ENCODE data around the gene TSPYL6. TPM values are rescaled to one million over a fixed set of nuclear protein-coding genes. Genes with fewer than 3 reads are reported as not detected.

The TSPYL6 gene
- total RNA-seq, 1 experiment from 2014 or later: not detected

DNA sequence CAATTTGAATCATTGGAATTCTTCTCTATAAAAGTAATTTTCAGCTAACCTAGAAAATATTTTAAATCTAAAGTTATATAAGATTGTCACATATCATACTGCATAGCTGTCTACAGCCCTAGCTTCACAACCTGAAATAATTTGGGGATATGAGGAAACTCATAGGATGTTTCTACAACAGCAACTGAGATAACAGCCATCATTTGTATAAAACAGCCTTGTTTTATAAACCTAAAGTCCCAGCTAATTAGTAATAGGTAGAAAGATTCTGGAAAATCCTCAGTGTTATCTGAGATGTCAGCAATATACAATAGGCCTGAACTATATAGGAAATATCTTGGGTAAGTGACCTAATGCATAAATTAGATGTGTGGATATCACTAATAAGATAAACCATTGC is 47.6 kb upstream of the TSPYL6 start (continued):
- TF ChIP-seq FOXJ3 (CRISPR knock-in tag; IDR thresholded peaks at IDR 0.05; ENCODE audit: borderline replicate concordance) (no peak), FOXP1 (CRISPR knock-in tag; IDR thresholded peaks at IDR 0.05; ENCODE audit: borderline replicate concordance) (no peak), RORB (CRISPR knock-in tag; IDR thresholded peaks at IDR 0.05) (no peak), TEAD4 (CRISPR knock-in tag; IDR thresholded peaks at IDR 0.05) (no peak), ZNF396 (CRISPR knock-in tag; IDR thresholded peaks at IDR 0.05; ENCODE audit: borderline replicate concordance) (no peak), TP53 (CRISPR knock-in tag; IDR thresholded peaks at IDR 0.05) (no peak), GRHL2 (CRISPR knock-in tag; IDR thresholded peaks at IDR 0.05; ENCODE audit: insufficient replicate concordance, severe bottlenecking) (no peak), MXD4 (CRISPR knock-in tag; IDR thresholded peaks at IDR 0.05; ENCODE audit: borderline replicate concordance) (no peak)
- TF ChIP-seq, protein P1, sequence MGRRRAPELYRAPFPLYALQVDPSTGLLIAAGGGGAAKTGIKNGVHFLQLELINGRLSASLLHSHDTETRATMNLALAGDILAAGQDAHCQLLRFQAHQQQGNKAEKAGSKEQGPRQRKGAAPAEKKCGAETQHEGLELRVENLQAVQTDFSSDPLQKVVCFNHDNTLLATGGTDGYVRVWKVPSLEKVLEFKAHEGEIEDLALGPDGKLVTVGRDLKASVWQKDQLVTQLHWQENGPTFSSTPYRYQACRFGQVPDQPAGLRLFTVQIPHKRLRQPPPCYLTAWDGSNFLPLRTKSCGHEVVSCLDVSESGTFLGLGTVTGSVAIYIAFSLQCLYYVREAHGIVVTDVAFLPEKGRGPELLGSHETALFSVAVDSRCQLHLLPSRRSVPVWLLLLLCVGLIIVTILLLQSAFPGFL (CRISPR knock-in tag; IDR thresholded peaks at IDR 0.05; ENCODE audit: borderline replicate concordance): no peak
- TF ChIP-seq, protein P2, sequence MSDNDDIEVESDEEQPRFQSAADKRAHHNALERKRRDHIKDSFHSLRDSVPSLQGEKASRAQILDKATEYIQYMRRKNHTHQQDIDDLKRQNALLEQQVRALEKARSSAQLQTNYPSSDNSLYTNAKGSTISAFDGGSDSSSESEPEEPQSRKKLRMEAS (CRISPR knock-in tag; IDR thresholded peaks at IDR 0.05): no peak
- TF ChIP-seq, protein P3, sequence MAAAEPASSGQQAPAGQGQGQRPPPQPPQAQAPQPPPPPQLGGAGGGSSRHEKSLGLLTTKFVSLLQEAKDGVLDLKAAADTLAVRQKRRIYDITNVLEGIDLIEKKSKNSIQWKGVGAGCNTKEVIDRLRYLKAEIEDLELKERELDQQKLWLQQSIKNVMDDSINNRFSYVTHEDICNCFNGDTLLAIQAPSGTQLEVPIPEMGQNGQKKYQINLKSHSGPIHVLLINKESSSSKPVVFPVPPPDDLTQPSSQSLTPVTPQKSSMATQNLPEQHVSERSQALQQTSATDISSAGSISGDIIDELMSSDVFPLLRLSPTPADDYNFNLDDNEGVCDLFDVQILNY (CRISPR knock-in tag; IDR thresholded peaks at IDR 0.05): no peak
- TF ChIP-seq, protein P4, sequence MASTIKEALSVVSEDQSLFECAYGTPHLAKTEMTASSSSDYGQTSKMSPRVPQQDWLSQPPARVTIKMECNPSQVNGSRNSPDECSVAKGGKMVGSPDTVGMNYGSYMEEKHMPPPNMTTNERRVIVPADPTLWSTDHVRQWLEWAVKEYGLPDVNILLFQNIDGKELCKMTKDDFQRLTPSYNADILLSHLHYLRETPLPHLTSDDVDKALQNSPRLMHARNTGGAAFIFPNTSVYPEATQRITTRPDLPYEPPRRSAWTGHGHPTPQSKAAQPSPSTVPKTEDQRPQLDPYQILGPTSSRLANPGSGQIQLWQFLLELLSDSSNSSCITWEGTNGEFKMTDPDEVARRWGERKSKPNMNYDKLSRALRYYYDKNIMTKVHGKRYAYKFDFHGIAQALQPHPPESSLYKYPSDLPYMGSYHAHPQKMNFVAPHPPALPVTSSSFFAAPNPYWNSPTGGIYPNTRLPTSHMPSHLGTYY (CRISPR knock-in tag; IDR thresholded peaks at IDR 0.05): no peak
- TF ChIP-seq, protein P5, sequence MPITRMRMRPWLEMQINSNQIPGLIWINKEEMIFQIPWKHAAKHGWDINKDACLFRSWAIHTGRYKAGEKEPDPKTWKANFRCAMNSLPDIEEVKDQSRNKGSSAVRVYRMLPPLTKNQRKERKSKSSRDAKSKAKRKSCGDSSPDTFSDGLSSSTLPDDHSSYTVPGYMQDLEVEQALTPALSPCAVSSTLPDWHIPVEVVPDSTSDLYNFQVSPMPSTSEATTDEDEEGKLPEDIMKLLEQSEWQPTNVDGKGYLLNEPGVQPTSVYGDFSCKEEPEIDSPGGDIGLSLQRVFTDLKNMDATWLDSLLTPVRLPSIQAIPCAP (CRISPR knock-in tag; IDR thresholded peaks at IDR 0.05): no peak

DNA sequence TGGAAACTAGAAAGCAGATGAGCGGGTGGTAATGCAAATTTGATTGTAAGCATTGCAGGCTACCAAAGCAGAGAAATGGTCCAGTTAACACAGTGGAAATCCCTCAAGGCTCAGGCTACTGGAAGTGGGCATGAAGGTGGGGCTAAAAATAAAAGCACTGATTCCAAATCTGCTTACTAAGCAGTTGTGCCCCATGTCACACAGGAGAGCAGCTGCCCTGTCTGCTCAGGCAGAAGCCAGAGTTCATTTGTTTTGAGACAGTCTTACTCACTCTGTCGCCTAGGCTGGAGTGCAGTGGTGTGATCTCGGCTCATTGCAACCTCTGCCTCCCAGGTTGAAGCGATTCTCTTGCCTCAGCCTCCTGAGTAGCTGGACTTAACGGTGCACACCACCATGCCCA is 42.5 kb upstream of the TSPYL6 start:
- no peak overlapping the region for H3K27ac Mint-ChIP-seq
- no peak overlapping the region for H3K4me3 Mint-ChIP-seq
- no peaks in the 10 kb centered on the region for H3K36me3 Mint-ChIP-seq
- peaks cover 14% of the 10 kb centered on the region for H3K4me1 Mint-ChIP-seq
- no peak for DNase-seq (ENCODE audit: low spot score)
- TF ChIP-seq, protein P6, sequence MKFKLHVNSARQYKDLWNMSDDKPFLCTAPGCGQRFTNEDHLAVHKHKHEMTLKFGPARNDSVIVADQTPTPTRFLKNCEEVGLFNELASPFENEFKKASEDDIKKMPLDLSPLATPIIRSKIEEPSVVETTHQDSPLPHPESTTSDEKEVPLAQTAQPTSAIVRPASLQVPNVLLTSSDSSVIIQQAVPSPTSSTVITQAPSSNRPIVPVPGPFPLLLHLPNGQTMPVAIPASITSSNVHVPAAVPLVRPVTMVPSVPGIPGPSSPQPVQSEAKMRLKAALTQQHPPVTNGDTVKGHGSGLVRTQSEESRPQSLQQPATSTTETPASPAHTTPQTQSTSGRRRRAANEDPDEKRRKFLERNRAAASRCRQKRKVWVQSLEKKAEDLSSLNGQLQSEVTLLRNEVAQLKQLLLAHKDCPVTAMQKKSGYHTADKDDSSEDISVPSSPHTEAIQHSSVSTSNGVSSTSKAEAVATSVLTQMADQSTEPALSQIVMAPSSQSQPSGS (CRISPR knock-in tag; IDR thresholded peaks at IDR 0.05; ENCODE audit: borderline replicate concordance, low read depth): no peak
- TF ChIP-seq TEAD1 (CRISPR knock-in tag; IDR thresholded peaks at IDR 0.05) (no peak), CREM (CRISPR knock-in tag; IDR thresholded peaks at IDR 0.05) (no peak), SP1 (CRISPR knock-in tag; conservative IDR thresholded peaks at IDR 0.05) (no peak), OVOL2 (CRISPR knock-in tag; IDR thresholded peaks at IDR 0.05; ENCODE audit: borderline replicate concordance) (no peak), FOXK1 (CRISPR knock-in tag; IDR thresholded peaks at IDR 0.05) (no peak), JAZF1 (CRISPR knock-in tag; IDR thresholded peaks at IDR 0.05) (no peak), IRF2 (CRISPR knock-in tag; IDR thresholded peaks at IDR 0.05; ENCODE audit: borderline replicate concordance, low read depth) (no peak), CBFB (CRISPR knock-in tag; IDR thresholded peaks at IDR 0.05; ENCODE audit: low read depth) (no peak), GABPB1 (CRISPR knock-in tag; IDR thresholded peaks at IDR 0.05) (no peak), GTF2I (CRISPR knock-in tag; conservative IDR thresholded peaks at IDR 0.05) (no peak), NR1H2 (CRISPR knock-in tag; IDR thresholded peaks at IDR 0.05) (no peak)
- TF ChIP-seq, protein P7, sequence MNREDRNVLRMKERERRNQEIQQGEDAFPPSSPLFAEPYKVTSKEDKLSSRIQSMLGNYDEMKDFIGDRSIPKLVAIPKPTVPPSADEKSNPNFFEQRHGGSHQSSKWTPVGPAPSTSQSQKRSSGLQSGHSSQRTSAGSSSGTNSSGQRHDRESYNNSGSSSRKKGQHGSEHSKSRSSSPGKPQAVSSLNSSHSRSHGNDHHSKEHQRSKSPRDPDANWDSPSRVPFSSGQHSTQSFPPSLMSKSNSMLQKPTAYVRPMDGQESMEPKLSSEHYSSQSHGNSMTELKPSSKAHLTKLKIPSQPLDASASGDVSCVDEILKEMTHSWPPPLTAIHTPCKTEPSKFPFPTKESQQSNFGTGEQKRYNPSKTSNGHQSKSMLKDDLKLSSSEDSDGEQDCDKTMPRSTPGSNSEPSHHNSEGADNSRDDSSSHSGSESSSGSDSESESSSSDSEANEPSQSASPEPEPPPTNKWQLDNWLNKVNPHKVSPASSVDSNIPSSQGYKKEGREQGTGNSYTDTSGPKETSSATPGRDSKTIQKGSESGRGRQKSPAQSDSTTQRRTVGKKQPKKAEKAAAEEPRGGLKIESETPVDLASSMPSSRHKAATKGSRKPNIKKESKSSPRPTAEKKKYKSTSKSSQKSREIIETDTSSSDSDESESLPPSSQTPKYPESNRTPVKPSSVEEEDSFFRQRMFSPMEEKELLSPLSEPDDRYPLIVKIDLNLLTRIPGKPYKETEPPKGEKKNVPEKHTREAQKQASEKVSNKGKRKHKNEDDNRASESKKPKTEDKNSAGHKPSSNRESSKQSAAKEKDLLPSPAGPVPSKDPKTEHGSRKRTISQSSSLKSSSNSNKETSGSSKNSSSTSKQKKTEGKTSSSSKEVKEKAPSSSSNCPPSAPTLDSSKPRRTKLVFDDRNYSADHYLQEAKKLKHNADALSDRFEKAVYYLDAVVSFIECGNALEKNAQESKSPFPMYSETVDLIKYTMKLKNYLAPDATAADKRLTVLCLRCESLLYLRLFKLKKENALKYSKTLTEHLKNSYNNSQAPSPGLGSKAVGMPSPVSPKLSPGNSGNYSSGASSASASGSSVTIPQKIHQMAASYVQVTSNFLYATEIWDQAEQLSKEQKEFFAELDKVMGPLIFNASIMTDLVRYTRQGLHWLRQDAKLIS (CRISPR knock-in tag; IDR thresholded peaks at IDR 0.05; ENCODE audit: borderline replicate concordance): no peak
- TF ChIP-seq, protein P8, sequence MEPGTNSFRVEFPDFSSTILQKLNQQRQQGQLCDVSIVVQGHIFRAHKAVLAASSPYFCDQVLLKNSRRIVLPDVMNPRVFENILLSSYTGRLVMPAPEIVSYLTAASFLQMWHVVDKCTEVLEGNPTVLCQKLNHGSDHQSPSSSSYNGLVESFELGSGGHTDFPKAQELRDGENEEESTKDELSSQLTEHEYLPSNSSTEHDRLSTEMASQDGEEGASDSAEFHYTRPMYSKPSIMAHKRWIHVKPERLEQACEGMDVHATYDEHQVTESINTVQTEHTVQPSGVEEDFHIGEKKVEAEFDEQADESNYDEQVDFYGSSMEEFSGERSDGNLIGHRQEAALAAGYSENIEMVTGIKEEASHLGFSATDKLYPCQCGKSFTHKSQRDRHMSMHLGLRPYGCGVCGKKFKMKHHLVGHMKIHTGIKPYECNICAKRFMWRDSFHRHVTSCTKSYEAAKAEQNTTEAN (CRISPR knock-in tag; IDR thresholded peaks at IDR 0.05): no peak
- peaks cover 23% of the 10 kb centered on the region for H3K27me3 Mint-ChIP-seq (ENCODE audit: low read depth)
- H3K9me3 Mint-ChIP-seq: no peaks in the 10 kb centered on the region
- no peak for ATAC-seq
- ChIA-PET CTCF (no interaction called here), POLR2A (no interaction called here)

Measured in WTC11 (cell line).